Fibroblast of skin of right biceps (primary cell): ENCODE measurements around the gene IL18.
"Not testable (repeated sequence)": the region's sequence is repeated elsewhere in the genome, so short reads cannot be mapped to it uniquely, and the experiment has no call there.

Source experiments
- DNase-seq: peaks from one replicate; pipeline ENCODE4 v3.0.0-alpha.2; 2013

The IL18 gene

GRCh38 chr11:112167145-112167544 is 3.3 kb upstream of the IL18 start, which contains the start of gene TEX12:
Gene TEX12 (plus strand): TSS chr11:112167372. CDS start chr11:112169269, 1,897 bp downstream.
- no peak for DNase-seq

GRCh38 chr11:112166562-112166961 is 2.7 kb upstream of the IL18 start:
- peak; percentile 61 for DNase-seq

GRCh38 chr11:112165049-112165448 is 1.2 kb upstream of the IL18 start:
- DNase-seq = no peak

- DNase-seq = no peak
These were observed 940 bp downstream of the IL18 start for GRCh38 chr11:112162761-112163546.

- DNase-seq = not testable (repeated sequence)
These were observed 1.7 kb downstream of the IL18 start for GRCh38 chr11:112162200-112162599.

GRCh38 chr11:112161012-112161411 is 2.9 kb downstream of the IL18 start:
- no peak for DNase-seq

GRCh38 chr11:112160091-112160848 is 3.6 kb downstream of the IL18 start:
- no peak for DNase-seq

- no peak for DNase-seq
These were observed 4.5 kb downstream of the IL18 start for GRCh38 chr11:112159098-112160065.

GRCh38 chr11:112156956-112157766 is 6.7 kb downstream of the IL18 start:
- DNase-seq = peak; percentile 99

GRCh38 chr11:112156153-112156955 is 7.5 kb downstream of the IL18 start:
- DNase-seq = no peak

- no peak for DNase-seq
These were observed 13.4 kb downstream of the IL18 start for GRCh38 chr11:112150517-112150916.

- no peak for DNase-seq
These were observed 20.3 kb downstream of the IL18 start for GRCh38 chr11:112143597-112143996.

GRCh38 chr11:112134473-112134872 is 29.4 kb downstream of the IL18 start:
- DNase-seq = no peak

- DNase-seq = no peak
These were observed 31.2 kb downstream of the IL18 start for GRCh38 chr11:112132737-112133136.

GRCh38 chr11:112129656-112130055 is 34.2 kb downstream of the IL18 start:
- no peak for DNase-seq

- DNase-seq = peak; percentile 93
These were observed 35.3 kb downstream of the IL18 start for GRCh38 chr11:112128483-112129121.

- DNase-seq = no peak
These were observed 36.8 kb downstream of the IL18 start for GRCh38 chr11:112127056-112127455.

GRCh38 chr11:112123129-112123528 is 40.8 kb downstream of the IL18 start:
- no peak for DNase-seq

GRCh38 chr11:112121981-112122615 is 41.8 kb downstream of the IL18 start:
- no peak for DNase-seq

- DNase-seq = no peak
These were observed 45.7 kb downstream of the IL18 start for GRCh38 chr11:112118176-112118575.
